SU-DHL-6 (cell line): Measurements from ENCODE around the gene SAMSN1.

ENCODE experiments used
- H2AFZ ChIP-seq: fragments of 200-600 bp; sonication (generic); 2 replicates; pipeline ENCODE4 v1.6.1; 2014; ENCODE audit warnings: low read depth, mild to moderate bottlenecking, moderate library complexity, mixed read lengths, antibody characterized with exemption, low read length; ENCODE audit not compliant: severe bottlenecking
- H3F3A ChIP-seq: fragments of 200-600 bp; shearing (Covaris generic); 2 replicates; pipeline ENCODE4 v1.6.0; 2016; ENCODE audit warnings: antibody characterized with exemption, mild to moderate bottlenecking; ENCODE audit not compliant: insufficient read depth
- H3K27ac ChIP-seq: fragments of 200-600 bp; sonication (generic); 2 replicates; pipeline ENCODE4 v1.5.1; 2016; ENCODE audit warnings: low read depth, mild to moderate bottlenecking, low read length, moderate library complexity, mixed read lengths
- H3K27me3 ChIP-seq: fragments of 200-600 bp; sonication (generic), shearing (Covaris generic); 2 replicates; pipeline ENCODE4 v1.6.0; 2014; ENCODE audit warnings: mild to moderate bottlenecking, low read length
- H3K36me3 ChIP-seq: fragments of 200-600 bp; sonication (generic); 2 replicates; pipeline ENCODE4 v1.6.1; 2014; ENCODE audit warnings: mild to moderate bottlenecking, low read length, mixed read lengths
- H3K4me2 ChIP-seq: fragments of 300-600, 200-600 bp; shearing (Covaris generic), sonication (generic); 2 replicates; pipeline ENCODE4 v1.6.0; 2014; ENCODE audit warnings: low read length, low read depth, mild to moderate bottlenecking; ENCODE audit not compliant: poor library complexity, severe bottlenecking
- H3K4me3 ChIP-seq: fragments of 200-600 bp; sonication (generic); 2 replicates; pipeline ENCODE4 v1.5.1; 2014; ENCODE audit warnings: antibody characterized with exemption, low read length, mild to moderate bottlenecking, mixed read lengths; ENCODE audit not compliant: insufficient read depth, poor library complexity, severe bottlenecking
- H3K79me2 ChIP-seq: fragments of 200-600 bp; sonication (generic); 2 replicates; pipeline ENCODE4 v1.6.1; 2014; ENCODE audit warnings: mild to moderate bottlenecking, low read length, moderate library complexity; ENCODE audit not compliant: insufficient read depth
- H3K9ac ChIP-seq: fragments of 200-600 bp; sonication (generic); 2 replicates; pipeline ENCODE4 v1.7.0; 2014; ENCODE audit warnings: mild to moderate bottlenecking, low read length
- H3K9me2 ChIP-seq: fragments of 200-600 bp; sonication (generic); replicated peaks from 2 replicates; pipeline ENCODE4 v1.6.1; 2014; ENCODE audit warnings: low read length; ENCODE audit not compliant: insufficient read depth
- H3K9me3 ChIP-seq: fragments of 200-600 bp; sonication (generic); 2 replicates; pipeline ENCODE4 v1.6.1; 2014; ENCODE audit warnings: low read length, mixed read lengths; ENCODE audit not compliant: insufficient read depth
- H4K20me1 ChIP-seq: fragments of 200-600 bp; sonication (generic); 2 replicates; pipeline ENCODE4 v1.6.1; 2014; ENCODE audit warnings: low read depth, mild to moderate bottlenecking, antibody characterized with exemption, low read length, moderate library complexity, mixed read lengths
- EZH2phosphoT487 ChIP-seq: fragments of 200-600 bp; sonication (generic), shearing (Covaris generic); conservative IDR thresholded peaks from 2 replicates; pipeline ENCODE4 v1.6.1; 2018; ENCODE audit warnings: mild to moderate bottlenecking, antibody characterized with exemption, low read length, moderate library complexity, mixed read lengths
- TF ChIP-seq, protein P1 (sequence below): fragments of 200-600 bp; sonication (generic); IDR thresholded peaks from one replicate; pipeline ENCODE4 v1.5.1; 2017; ENCODE audit warnings: antibody characterized with exemption, mild to moderate bottlenecking, low read length, moderate library complexity; ENCODE audit not compliant: insufficient read depth, poor library complexity, severe bottlenecking

Gene SAMSN1

DNA sequence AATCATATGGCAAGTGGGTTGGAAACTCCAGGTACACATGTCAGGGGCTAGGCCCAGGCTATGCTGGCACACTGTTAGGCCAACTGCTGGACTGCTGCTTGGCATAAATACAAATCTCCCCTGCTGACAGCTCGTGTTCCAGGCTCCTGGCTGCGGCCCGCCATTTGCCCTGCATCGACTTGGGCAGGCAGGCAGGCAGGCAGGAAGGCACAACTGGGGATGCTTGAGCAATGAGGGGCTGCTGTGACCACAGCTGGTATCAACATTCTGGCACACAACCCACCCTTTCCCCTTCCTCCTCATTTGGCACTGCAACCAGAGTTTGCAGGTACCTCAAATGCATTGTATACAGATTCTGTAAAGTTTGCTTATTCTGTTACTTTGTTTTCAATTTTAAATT lies 53.2 kb downstream of the SAMSN1 start:
- no peak for TF ChIP-seq EZH2phosphoT487
- TF ChIP-seq, protein P1, sequence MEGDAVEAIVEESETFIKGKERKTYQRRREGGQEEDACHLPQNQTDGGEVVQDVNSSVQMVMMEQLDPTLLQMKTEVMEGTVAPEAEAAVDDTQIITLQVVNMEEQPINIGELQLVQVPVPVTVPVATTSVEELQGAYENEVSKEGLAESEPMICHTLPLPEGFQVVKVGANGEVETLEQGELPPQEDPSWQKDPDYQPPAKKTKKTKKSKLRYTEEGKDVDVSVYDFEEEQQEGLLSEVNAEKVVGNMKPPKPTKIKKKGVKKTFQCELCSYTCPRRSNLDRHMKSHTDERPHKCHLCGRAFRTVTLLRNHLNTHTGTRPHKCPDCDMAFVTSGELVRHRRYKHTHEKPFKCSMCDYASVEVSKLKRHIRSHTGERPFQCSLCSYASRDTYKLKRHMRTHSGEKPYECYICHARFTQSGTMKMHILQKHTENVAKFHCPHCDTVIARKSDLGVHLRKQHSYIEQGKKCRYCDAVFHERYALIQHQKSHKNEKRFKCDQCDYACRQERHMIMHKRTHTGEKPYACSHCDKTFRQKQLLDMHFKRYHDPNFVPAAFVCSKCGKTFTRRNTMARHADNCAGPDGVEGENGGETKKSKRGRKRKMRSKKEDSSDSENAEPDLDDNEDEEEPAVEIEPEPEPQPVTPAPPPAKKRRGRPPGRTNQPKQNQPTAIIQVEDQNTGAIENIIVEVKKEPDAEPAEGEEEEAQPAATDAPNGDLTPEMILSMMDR, result no peak
- H3K27ac ChIP-seq, result no peak overlapping the region
- no peaks in the 10 kb centered on the region for H3K27me3 ChIP-seq
- no peak overlapping the region for H3K4me2 ChIP-seq
- no peaks in the 10 kb centered on the region for H3K9me3 ChIP-seq
- H3K36me3 ChIP-seq, result peaks cover 22% of the 10 kb centered on the region
- no peaks in the 10 kb centered on the region for H4K20me1 ChIP-seq
- H2AFZ ChIP-seq, result no peak overlapping the region
- no peaks in the 10 kb centered on the region for H3F3A ChIP-seq
- no peak overlapping the region for H3K4me3 ChIP-seq
- no peak overlapping the region for H3K9ac ChIP-seq
- no peaks in the 10 kb centered on the region for H3K9me2 ChIP-seq
- H3K79me2 ChIP-seq, result no peaks in the 10 kb centered on the region

DNA sequence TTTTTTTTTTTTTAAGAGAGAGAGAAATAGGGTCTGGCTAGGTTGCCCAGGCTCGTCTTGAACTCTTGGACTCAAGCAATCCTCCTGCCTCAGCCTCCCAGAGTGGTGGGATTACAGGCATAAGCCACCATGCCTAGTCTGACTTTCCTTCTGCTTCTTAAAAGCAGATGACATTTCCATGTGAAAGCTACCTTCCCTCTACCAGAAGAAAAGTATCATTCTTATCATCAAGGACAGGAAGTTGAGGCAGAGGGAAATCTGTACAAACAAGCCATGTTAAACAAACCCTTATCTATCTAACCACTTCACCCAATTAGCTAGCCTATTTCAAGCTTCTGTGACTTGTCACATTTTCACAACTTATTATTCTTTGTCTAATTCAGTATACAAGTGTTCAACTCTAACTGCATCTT lies 54.8 kb downstream of the SAMSN1 start:
- Histone ChIP-seq H2AFZ (no peak overlapping the region), H4K20me1 (no peaks in the 10 kb centered on the region), H3K4me2 (no peak overlapping the region), H3K9me2 (no peaks in the 10 kb centered on the region), H3F3A (no peaks in the 10 kb centered on the region; the same call in 1 of the 2 replicates), H3K9ac (no peak overlapping the region), H3K36me3 (peaks cover 13% of the 10 kb centered on the region; the same call in 1 of the 2 replicates), H3K79me2 (no peaks in the 10 kb centered on the region), H3K27me3 (no peaks in the 10 kb centered on the region), H3K9me3 (no peaks in the 10 kb centered on the region), H3K4me3 (no peak overlapping the region), H3K27ac (no peak overlapping the region)
- TF ChIP-seq EZH2phosphoT487, result no peak
- TF ChIP-seq, protein P1, result no peak

DNA sequence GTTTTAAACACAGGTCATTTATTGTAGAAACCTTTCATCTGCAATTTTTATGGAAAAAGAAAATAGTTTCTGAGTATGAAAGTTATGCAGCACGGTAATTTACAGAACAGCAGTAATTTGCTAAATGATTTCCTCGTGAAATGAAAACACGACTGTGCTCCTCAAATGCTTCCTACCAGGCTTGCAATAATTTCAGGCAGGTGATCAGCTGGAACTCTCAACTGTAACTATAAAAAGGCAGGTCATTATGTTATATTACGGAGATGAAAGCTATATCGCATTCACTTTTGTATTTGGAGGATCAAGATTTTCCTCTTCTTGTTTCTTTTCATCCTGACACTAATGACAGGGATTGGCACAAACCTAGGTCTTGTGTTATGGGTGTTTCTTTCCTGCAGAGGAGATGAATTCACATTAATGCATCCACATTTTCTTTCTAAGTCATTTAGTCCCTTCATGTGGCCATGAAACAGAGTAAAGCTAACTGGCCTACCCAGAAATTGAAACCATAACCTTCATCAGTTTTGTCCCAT lies 57.4 kb downstream of the SAMSN1 start:
- no peak overlapping the region for H3K4me2 ChIP-seq
- no peaks in the 10 kb centered on the region for H3K9me2 ChIP-seq
- H3K27me3 ChIP-seq, result no peaks in the 10 kb centered on the region
- H3K27ac ChIP-seq, result no peak overlapping the region
- no peaks in the 10 kb centered on the region; the same call in 1 of the 2 replicates for H3K36me3 ChIP-seq
- no peak overlapping the region for H2AFZ ChIP-seq
- no peak overlapping the region for H3K4me3 ChIP-seq
- H3F3A ChIP-seq, result no peaks in the 10 kb centered on the region; the same call in 1 of the 2 replicates
- H3K9me3 ChIP-seq, result no peaks in the 10 kb centered on the region
- H3K9ac ChIP-seq, result no peak overlapping the region
- H4K20me1 ChIP-seq, result no peaks in the 10 kb centered on the region
- TF ChIP-seq, protein P1, result no peak
- TF ChIP-seq EZH2phosphoT487, result no peak
- H3K79me2 ChIP-seq, result no peaks in the 10 kb centered on the region
